ENCODE data around the gene KRT80. TPM values are rescaled to one million over a fixed set of nuclear protein-coding genes. Genes with fewer than 3 reads are reported as not detected.

The KRT80 gene
- total RNA-seq, 2 donors from 2014 or later, result 0.07 to 0.09 TPM

DNA sequence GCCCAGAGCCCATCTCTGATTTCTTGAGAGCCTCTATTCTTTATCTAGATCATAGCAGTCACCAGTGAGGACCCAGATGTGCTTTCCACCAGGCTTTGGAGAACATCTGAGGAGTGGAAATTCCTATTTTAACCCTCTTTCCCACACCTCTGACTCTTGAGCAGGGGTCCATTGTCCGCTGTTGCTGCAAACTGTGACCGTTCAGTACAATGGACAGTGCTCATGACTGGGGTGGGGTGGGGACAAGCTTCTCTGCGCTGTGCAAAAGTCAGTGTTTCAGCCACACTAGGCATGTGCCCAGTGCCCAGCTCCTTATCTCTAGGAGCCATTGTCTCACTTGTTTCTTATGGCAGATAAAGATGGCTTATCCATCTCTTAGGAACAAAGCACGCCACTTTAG lies 24.3 kb upstream of the KRT80 start:
- WGBS, 2 experiments (ENCODE audit: insufficient coverage in 1 of 2, insufficient read length in 1 of 2), result 86 to 91% methylated on average over 3 to 4 of the region's 4 CpGs
- Mint-ChIP-seq H3K27me3 (ENCODE audit: insufficient read depth) (peaks cover 2% of the 10 kb centered on the region), H3K27ac (no peak overlapping the region), H3K4me3 (no peak overlapping the region), H3K9me3 (no peaks in the 10 kb centered on the region), H3K4me1 (no peaks in the 10 kb centered on the region), H3K36me3 (ENCODE audit: low read depth) (no peaks in the 10 kb centered on the region)
- TF ChIP-seq, protein P1, sequence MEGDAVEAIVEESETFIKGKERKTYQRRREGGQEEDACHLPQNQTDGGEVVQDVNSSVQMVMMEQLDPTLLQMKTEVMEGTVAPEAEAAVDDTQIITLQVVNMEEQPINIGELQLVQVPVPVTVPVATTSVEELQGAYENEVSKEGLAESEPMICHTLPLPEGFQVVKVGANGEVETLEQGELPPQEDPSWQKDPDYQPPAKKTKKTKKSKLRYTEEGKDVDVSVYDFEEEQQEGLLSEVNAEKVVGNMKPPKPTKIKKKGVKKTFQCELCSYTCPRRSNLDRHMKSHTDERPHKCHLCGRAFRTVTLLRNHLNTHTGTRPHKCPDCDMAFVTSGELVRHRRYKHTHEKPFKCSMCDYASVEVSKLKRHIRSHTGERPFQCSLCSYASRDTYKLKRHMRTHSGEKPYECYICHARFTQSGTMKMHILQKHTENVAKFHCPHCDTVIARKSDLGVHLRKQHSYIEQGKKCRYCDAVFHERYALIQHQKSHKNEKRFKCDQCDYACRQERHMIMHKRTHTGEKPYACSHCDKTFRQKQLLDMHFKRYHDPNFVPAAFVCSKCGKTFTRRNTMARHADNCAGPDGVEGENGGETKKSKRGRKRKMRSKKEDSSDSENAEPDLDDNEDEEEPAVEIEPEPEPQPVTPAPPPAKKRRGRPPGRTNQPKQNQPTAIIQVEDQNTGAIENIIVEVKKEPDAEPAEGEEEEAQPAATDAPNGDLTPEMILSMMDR (conservative IDR thresholded peaks at IDR 0.05), result no peak
- no peak overlapping the region for H3K9ac ChIP-seq (ENCODE audit: extremely low read depth, low read length, poor library complexity, severe bottlenecking)
- H3K4me1 ChIP-seq (ENCODE audit: control insufficient read depth, insufficient read depth, low read length), result no peaks in the 10 kb centered on the region
- DNase-seq, result peak; percentile 70
- peaks cover 8% of the 10 kb centered on the region for H3K27me3 ChIP-seq (ENCODE audit: control insufficient read depth, insufficient read depth, low read length, poor library complexity, severe bottlenecking)
- H3K9me3 ChIP-seq (ENCODE audit: control insufficient read depth, low read length), result no peaks in the 10 kb centered on the region
- no peak overlapping the region for H3K27ac ChIP-seq (ENCODE audit: low read depth, low read length)
- no peaks in the 10 kb centered on the region for H3K36me3 ChIP-seq (ENCODE audit: control insufficient read depth, insufficient read depth, low read length)
- no peak overlapping the region for H3K4me3 ChIP-seq (ENCODE audit: low read length)

DNA sequence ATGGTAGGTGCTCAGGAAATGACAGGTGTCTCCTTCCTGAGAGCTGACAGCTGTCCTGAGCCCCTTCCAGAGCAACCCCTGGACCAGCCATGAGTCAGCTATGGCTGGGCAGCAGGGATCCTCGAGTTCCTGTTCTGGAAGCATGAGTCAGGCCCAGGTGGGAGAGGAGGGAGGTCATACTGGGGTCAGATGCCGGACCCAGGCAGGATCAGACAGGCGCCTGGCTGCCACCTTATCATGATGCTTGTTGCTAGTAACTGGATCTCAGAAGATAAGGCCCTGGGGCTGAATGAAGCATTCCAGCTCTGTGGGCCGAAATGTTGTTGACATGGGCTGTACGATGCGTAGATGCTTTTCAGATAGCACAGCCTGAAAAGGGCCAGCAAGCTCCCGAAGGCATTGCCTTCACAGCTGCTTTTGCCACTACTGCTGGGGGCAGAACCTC lies 23.8 kb upstream of the KRT80 start:
- Histone ChIP-seq H3K27ac (ENCODE audit: low read depth, low read length) (no peak overlapping the region), H3K4me1 (ENCODE audit: control insufficient read depth, insufficient read depth, low read length) (no peaks in the 10 kb centered on the region), H3K9me3 (ENCODE audit: control insufficient read depth, low read length) (no peaks in the 10 kb centered on the region), H3K9ac (ENCODE audit: extremely low read depth, low read length, poor library complexity, severe bottlenecking) (no peak overlapping the region), H3K36me3 (ENCODE audit: control insufficient read depth, insufficient read depth, low read length) (no peaks in the 10 kb centered on the region), H3K27me3 (ENCODE audit: control insufficient read depth, insufficient read depth, low read length, poor library complexity, severe bottlenecking) (peaks cover 3% of the 10 kb centered on the region), H3K4me3 (ENCODE audit: low read length) (no peak overlapping the region)
- TF ChIP-seq, protein P1 (conservative IDR thresholded peaks at IDR 0.05), result no peak
- no peak overlapping the region for H3K27ac Mint-ChIP-seq
- DNase-seq, result peak; percentile 77
- H3K4me3 Mint-ChIP-seq, result no peak overlapping the region
- H3K36me3 Mint-ChIP-seq (ENCODE audit: low read depth), result no peaks in the 10 kb centered on the region
- H3K27me3 Mint-ChIP-seq (ENCODE audit: insufficient read depth), result peaks cover 2% of the 10 kb centered on the region
- WGBS, 2 experiments (ENCODE audit: insufficient coverage in 1 of 2, insufficient read length in 1 of 2), result 78 to 81% methylated on average over 6 to 7 of the region's 7 CpGs
- H3K9me3 Mint-ChIP-seq, result no peaks in the 10 kb centered on the region
- no peaks in the 10 kb centered on the region for H3K4me1 Mint-ChIP-seq

DNA sequence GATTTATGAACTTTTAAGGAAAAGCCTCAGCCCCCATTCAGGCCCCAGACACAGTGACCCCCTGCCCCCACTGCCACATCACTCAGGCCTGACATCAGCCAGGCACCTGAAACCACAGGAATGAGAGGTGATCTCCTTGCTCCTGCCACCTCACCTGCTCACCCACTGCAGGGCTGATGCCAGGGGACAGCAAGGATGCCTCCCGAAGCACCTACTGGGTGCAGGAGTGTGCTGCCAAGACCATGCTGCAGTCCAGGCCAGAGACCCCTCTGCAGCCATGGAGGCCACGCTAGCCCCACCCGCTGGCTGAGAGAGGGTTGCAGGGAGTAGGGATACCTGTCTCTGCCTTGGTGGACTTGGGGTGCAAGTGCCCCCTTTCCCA lies 22.6 kb upstream of the KRT80 start:
- no peaks in the 10 kb centered on the region for H3K4me1 ChIP-seq (ENCODE audit: control insufficient read depth, insufficient read depth, low read length)
- Mint-ChIP-seq H3K4me1 (no peaks in the 10 kb centered on the region), H3K27ac (no peak overlapping the region), H3K4me3 (no peak overlapping the region), H3K27me3 (ENCODE audit: insufficient read depth) (peaks cover 2% of the 10 kb centered on the region), H3K9me3 (no peaks in the 10 kb centered on the region), H3K36me3 (ENCODE audit: low read depth) (no peaks in the 10 kb centered on the region)
- H3K36me3 ChIP-seq (ENCODE audit: control insufficient read depth, insufficient read depth, low read length), result no peaks in the 10 kb centered on the region
- H3K9ac ChIP-seq (ENCODE audit: extremely low read depth, low read length, poor library complexity, severe bottlenecking), result no peak overlapping the region
- WGBS, 2 experiments (ENCODE audit: insufficient coverage in 1 of 2, insufficient read length in 1 of 2), result 84 to 86% methylated on average over 1 to 3 of the region's 3 CpGs
- TF ChIP-seq, protein P1 (conservative IDR thresholded peaks at IDR 0.05), result peak; percentile 38
- H3K9me3 ChIP-seq (ENCODE audit: control insufficient read depth, low read length), result no peaks in the 10 kb centered on the region
- DNase-seq, result peak; percentile 76
- H3K27me3 ChIP-seq (ENCODE audit: control insufficient read depth, insufficient read depth, low read length, poor library complexity, severe bottlenecking), result no peaks in the 10 kb centered on the region
- H3K4me3 ChIP-seq (ENCODE audit: low read length), result no peak overlapping the region
- H3K27ac ChIP-seq (ENCODE audit: low read depth, low read length), result no peak overlapping the region

All from endodermal cell (in vitro differentiated cells).